GM23338 (cell line): ENCODE measurements around the gene PRPF4. TPM values are rescaled to one million over a fixed set of nuclear protein-coding genes. Genes with fewer than 3 reads are reported as not detected.

Source experiments
- ATAC-seq: fragments of 200-7000 bp; cut with Tn5 transposase; 3 replicates; pipeline ENCODE4 v1.9.1; 2020
- DNase-seq: peaks from one replicate; pipeline ENCODE4 v3.0.0-alpha.2; 2015; ENCODE audit warnings: low spot score
- H2AFZ ChIP-seq: fragments of 200-600 bp; sonication (generic); 2 replicates; pipeline ENCODE4 v1.8.0; 2016; ENCODE audit warnings: antibody characterized with exemption, mild to moderate bottlenecking, moderate library complexity
- H3F3A ChIP-seq: fragments of 200-600 bp; sonication (generic); replicated peaks from 2 replicates; pipeline ENCODE4 v1.8.0; 2017; ENCODE audit warnings: antibody characterized with exemption, mixed run types, low read depth
- H3K27ac ChIP-seq: fragments of 200-600 bp; sonication (generic); 2 replicates; pipeline ENCODE4 v1.6.1; 2016; ENCODE audit warnings: low read depth
- H3K27me3 ChIP-seq: fragments of 200-600 bp; sonication (generic); 2 replicates; pipeline ENCODE4 v1.8.0; 2016; ENCODE audit warnings: mild to moderate bottlenecking, mixed run types, moderate library complexity; ENCODE audit not compliant: insufficient read depth
- H3K36me3 ChIP-seq: fragments of 200-600 bp; sonication (generic); 2 replicates; pipeline ENCODE4 v1.8.0; 2016; ENCODE audit warnings: mild to moderate bottlenecking; ENCODE audit not compliant: insufficient read depth
- H3K4me1 ChIP-seq: fragments of 200-600 bp; sonication (generic); 2 replicates; pipeline ENCODE4 v1.8.0; 2016; ENCODE audit warnings: mild to moderate bottlenecking, moderate library complexity; ENCODE audit not compliant: insufficient read depth
- H3K4me2 ChIP-seq: fragments of 200-600 bp; sonication (generic); 2 replicates; pipeline ENCODE4 v1.7.1; 2017; ENCODE audit warnings: mixed run types
- H3K4me3 ChIP-seq: fragments of 200-600 bp; sonication (generic); 2 replicates; pipeline ENCODE4 v1.6.1; 2016; ENCODE audit warnings: mixed run types
- H3K79me2 ChIP-seq: fragments of 200-600 bp; sonication (generic); replicated peaks from 2 replicates; pipeline ENCODE4 v1.8.0; 2017; ENCODE audit warnings: mild to moderate bottlenecking; ENCODE audit not compliant: insufficient read depth
- H3K9me2 ChIP-seq: fragments of 200-600 bp; sonication (generic); 2 replicates; pipeline ENCODE4 v1.8.0; 2017; ENCODE audit not compliant: insufficient read depth
- H4K20me1 ChIP-seq: fragments of 200-600 bp; sonication (generic); replicated peaks from 2 replicates; pipeline ENCODE4 v1.8.0; 2017; ENCODE audit warnings: mild to moderate bottlenecking; ENCODE audit not compliant: insufficient read depth
- H3K27ac Mint-ChIP-seq: 2 replicates; pipeline ENCODE4 v1.8.0; 2020; ENCODE audit warnings: inconsistent platforms, mild to moderate bottlenecking, moderate library complexity, mixed read lengths
- H3K27me3 Mint-ChIP-seq: 3 replicates; pipeline ENCODE4 v1.8.0; 2022; ENCODE audit warnings: low read depth, mild to moderate bottlenecking, moderate library complexity, mixed read lengths, inconsistent platforms; ENCODE audit not compliant: insufficient read depth, poor library complexity
- H3K36me3 Mint-ChIP-seq: 3 replicates; pipeline ENCODE4 v1.8.0; 2021; ENCODE audit warnings: low read depth, mild to moderate bottlenecking, inconsistent platforms, moderate library complexity, mixed read lengths
- H3K4me1 Mint-ChIP-seq: 3 replicates; pipeline ENCODE4 v1.8.0; 2020; ENCODE audit warnings: mild to moderate bottlenecking, inconsistent platforms, mixed read lengths
- H3K4me3 Mint-ChIP-seq: 3 replicates; pipeline ENCODE4 v1.8.0; 2021; ENCODE audit warnings: moderate library complexity, mild to moderate bottlenecking, inconsistent platforms, mixed read lengths
- H3K9me3 Mint-ChIP-seq: 3 replicates; pipeline ENCODE4 v1.8.0; 2020; ENCODE audit warnings: moderate library complexity, mild to moderate bottlenecking, inconsistent platforms, mixed read lengths
- CREB1 ChIP-seq: fragments of 250-450 bp; sonication (Bioruptor Pico); IDR thresholded peaks from 2 replicates; pipeline ENCODE4 v1.5.0; 2020; ENCODE audit warnings: low read depth, mild to moderate bottlenecking, moderate library complexity
- EZH2 ChIP-seq: fragments of 200-600 bp; sonication (generic); IDR thresholded peaks from one replicate; pipeline ENCODE4 v1.8.0; 2017; ENCODE audit warnings: antibody characterized with exemption, mild to moderate bottlenecking, low read depth; ENCODE audit not compliant: unreplicated experiment
- EZH2phosphoT487 ChIP-seq: fragments of 200-600 bp; sonication (generic); IDR thresholded peaks from one replicate; pipeline ENCODE4 v1.8.1; 2018; ENCODE audit warnings: antibody characterized with exemption; ENCODE audit not compliant: unreplicated experiment
- JUNB ChIP-seq: IDR thresholded peaks from one replicate; pipeline ENCODE4 v1.6.1; 2016; ENCODE audit warnings: antibody characterized with exemption; ENCODE audit not compliant: unreplicated experiment
- NANOG ChIP-seq: IDR thresholded peaks from 2 replicates; pipeline ENCODE4 v1.6.1; 2016; ENCODE audit warnings: antibody characterized with exemption, borderline replicate concordance
- POLR2AphosphoS5 ChIP-seq: IDR thresholded peaks from 2 replicates; pipeline ENCODE4 v1.6.1; 2016; ENCODE audit warnings: antibody characterized with exemption, low read depth
- REST ChIP-seq: IDR thresholded peaks from one replicate; pipeline ENCODE4 v1.6.1; 2018; ENCODE audit warnings: antibody characterized with exemption; ENCODE audit not compliant: unreplicated experiment
- STAT1 ChIP-seq: IDR thresholded peaks from one replicate; pipeline ENCODE4 v1.6.1; 2016; ENCODE audit warnings: antibody characterized with exemption; ENCODE audit not compliant: unreplicated experiment
- ZNF114 ChIP-seq: fragments of 250-450 bp; sonication (Bioruptor Pico); IDR thresholded peaks from 2 replicates; pipeline ENCODE4 v1.5.0; 2020; ENCODE audit warnings: mild to moderate bottlenecking, moderate library complexity
- ZNF331 ChIP-seq: fragments of 250-450 bp; sonication (Bioruptor Pico); IDR thresholded peaks from 2 replicates; pipeline ENCODE4 v1.5.0; 2020; ENCODE audit warnings: low read depth, mild to moderate bottlenecking, moderate library complexity
- ZNF462 ChIP-seq: fragments of 250-450 bp; sonication (Bioruptor Pico); IDR thresholded peaks from 2 replicates; pipeline ENCODE4 v1.5.0; 2020; ENCODE audit warnings: mild to moderate bottlenecking, moderate library complexity
- polyA plus RNA-seq: library from polyadenylated mRNA; unstranded; fragments of >200 nt; fragmentation: Nextera tagmentation; extraction: Ambion mirVana; gene quantifications from 2 replicates; pipeline ENCODE4 v1.2.1, GENCODE V29; 2016
- total RNA-seq: library from RNA; depleted of rRNA; stranded (reverse); fragments of >200 nt; shearing (Covaris generic); gene quantifications from 2 replicates; pipeline ENCODE4 v1.2.3, GENCODE V29; 2014
- TF ChIP-seq, protein P1 (sequence below): IDR thresholded peaks from 2 replicates; pipeline ENCODE4 v1.6.1; 2016; ENCODE audit warnings: antibody characterized with exemption
- TF ChIP-seq, protein P2 (sequence below), 2 experiments: fragments of 200-600 bp in 1 of 2; sonication (generic) in 1 of 2; conservative IDR thresholded peaks; 2 replicates each; pipeline versions ENCODE4 v1.5.1 to v1.6.1; 2016 to 2017; ENCODE audit warnings: antibody characterized with exemption in 2 of 2, low read depth in 2 of 2, mild to moderate bottlenecking in 2 of 2, moderate library complexity in 1 of 2

Gene PRPF4
- total and polyA plus RNA-seq, 2 experiments from 2014 or later: 18.7 to 34.6 TPM

GRCh38 chr9:113322671-113323070 lies 47.2 kb downstream of the PRPF4 start:
- ATAC-seq: no peak
- H3K4me3 Mint-ChIP-seq: no peak overlapping the region
- DNase-seq: no peak
- H3K27ac Mint-ChIP-seq: no peak overlapping the region
- no peaks in the 10 kb centered on the region for H3K36me3 ChIP-seq
- H3K36me3 Mint-ChIP-seq: no peaks in the 10 kb centered on the region
- no peaks in the 10 kb centered on the region for H3K79me2 ChIP-seq
- H3K27ac ChIP-seq: no peak overlapping the region
- no peak overlapping the region for H3K4me3 ChIP-seq
- no peaks in the 10 kb centered on the region for H3K9me3 Mint-ChIP-seq
- no peaks in the 10 kb centered on the region for H3K27me3 ChIP-seq
- peaks cover 3% of the 10 kb centered on the region for H3K27me3 Mint-ChIP-seq
- H4K20me1 ChIP-seq: no peaks in the 10 kb centered on the region
- no peaks in the 10 kb centered on the region for H3F3A ChIP-seq
- H3K4me1 ChIP-seq: no peaks in the 10 kb centered on the region
- no peak overlapping the region for H2AFZ ChIP-seq
- no peaks in the 10 kb centered on the region for H3K9me2 ChIP-seq
- TF ChIP-seq ZNF114 (CRISPR knock-in tag) (no peak), REST (no peak), POLR2AphosphoS5 (no peak), STAT1 (no peak), EZH2phosphoT487 (no peak), NANOG (no peak), EZH2 (no peak), ZNF331 (no peak), CREB1 (CRISPR knock-in tag) (no peak), JUNB (no peak), ZNF462 (no peak)
- TF ChIP-seq, protein P1, sequence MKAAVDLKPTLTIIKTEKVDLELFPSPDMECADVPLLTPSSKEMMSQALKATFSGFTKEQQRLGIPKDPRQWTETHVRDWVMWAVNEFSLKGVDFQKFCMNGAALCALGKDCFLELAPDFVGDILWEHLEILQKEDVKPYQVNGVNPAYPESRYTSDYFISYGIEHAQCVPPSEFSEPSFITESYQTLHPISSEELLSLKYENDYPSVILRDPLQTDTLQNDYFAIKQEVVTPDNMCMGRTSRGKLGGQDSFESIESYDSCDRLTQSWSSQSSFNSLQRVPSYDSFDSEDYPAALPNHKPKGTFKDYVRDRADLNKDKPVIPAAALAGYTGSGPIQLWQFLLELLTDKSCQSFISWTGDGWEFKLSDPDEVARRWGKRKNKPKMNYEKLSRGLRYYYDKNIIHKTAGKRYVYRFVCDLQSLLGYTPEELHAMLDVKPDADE: no peak
- TF ChIP-seq, protein P2, sequence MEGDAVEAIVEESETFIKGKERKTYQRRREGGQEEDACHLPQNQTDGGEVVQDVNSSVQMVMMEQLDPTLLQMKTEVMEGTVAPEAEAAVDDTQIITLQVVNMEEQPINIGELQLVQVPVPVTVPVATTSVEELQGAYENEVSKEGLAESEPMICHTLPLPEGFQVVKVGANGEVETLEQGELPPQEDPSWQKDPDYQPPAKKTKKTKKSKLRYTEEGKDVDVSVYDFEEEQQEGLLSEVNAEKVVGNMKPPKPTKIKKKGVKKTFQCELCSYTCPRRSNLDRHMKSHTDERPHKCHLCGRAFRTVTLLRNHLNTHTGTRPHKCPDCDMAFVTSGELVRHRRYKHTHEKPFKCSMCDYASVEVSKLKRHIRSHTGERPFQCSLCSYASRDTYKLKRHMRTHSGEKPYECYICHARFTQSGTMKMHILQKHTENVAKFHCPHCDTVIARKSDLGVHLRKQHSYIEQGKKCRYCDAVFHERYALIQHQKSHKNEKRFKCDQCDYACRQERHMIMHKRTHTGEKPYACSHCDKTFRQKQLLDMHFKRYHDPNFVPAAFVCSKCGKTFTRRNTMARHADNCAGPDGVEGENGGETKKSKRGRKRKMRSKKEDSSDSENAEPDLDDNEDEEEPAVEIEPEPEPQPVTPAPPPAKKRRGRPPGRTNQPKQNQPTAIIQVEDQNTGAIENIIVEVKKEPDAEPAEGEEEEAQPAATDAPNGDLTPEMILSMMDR (conservative IDR thresholded peaks at IDR 0.05; ENCODE audit: low read depth in 2 of 2): no peak
- no peak overlapping the region for H3K4me2 ChIP-seq
- H3K4me1 Mint-ChIP-seq: no peaks in the 10 kb centered on the region
